NCI-H526 (cell line): ENCODE measurements around the gene IFT81.

Source experiments
- DNase-seq, 2 experiments: peaks; one replicate each; lab custom pipeline; 2025; lab: John Stamatoyannopoulos, UW

Gene IFT81

GRCh38 chr12:110157539-110157938 is 33.4 kb downstream of the IFT81 start:
- no peak for DNase-seq

GRCh38 chr12:110159671-110160245 is 35.6 kb downstream of the IFT81 start:
- DNase-seq: no peak

DNA sequence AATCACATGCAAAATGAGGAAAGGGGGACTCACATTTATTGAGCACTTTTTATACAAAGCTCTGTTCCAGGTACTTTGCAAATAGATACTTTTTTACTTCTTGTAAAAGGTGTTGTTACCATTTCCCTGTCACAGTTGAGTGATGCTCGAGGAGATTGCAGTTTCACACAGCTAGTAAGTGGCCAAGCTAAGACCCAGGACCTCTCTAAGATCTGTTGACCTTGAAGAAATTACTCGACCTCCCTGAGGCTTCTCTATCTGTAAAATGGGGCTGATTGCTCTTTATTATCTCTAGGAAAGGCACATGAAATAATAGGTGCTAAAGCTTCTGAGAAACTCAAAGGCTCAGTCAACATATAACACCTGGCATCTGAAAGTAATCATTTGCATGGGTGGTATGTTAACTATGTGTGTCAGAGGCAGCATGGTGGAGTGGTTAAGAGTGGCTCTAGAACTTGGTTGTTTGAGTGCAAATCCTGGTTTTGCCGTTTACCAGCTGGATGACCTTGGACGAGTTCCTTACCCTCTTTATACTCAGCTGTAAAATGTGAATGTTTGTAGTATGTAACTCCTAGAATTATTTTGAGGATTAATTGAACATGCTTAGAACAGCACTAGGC is 41.5 kb downstream of the IFT81 start:
- peak; percentile 25 to 60 for DNase-seq

DNA sequence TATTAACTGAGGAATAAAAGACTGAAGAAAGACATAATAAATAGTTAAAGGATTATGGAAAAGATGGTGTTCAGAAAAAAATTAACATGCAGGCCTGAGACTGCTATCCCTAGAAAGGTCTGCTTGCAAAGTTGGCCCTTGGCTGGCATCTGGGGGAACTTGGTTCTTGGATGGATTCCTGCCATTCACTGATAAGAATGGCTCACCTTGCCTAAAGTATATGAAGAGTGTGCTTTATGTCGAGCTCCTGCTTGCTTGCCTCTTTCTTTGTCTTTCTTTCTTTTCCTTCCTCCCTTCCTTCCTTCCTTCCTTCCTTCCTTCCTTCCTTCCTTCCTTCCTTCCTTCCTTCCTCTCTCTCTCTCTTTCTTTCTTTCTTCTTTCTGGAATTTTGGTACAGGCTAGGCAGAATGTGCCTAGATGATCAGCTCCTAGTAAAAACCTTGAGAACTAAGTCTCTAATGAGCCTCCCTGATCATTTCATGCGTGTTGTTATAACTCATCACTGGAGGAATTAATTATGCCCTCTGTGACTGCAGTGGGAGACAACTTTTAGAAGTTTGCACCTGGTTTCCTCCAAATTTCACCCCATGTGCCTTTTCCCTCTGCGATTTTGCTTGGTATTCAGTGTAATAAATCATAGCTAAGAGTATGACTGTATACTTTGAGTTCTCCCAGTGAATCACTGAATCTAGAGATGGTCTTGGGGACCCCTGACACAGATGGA is 44.7 kb downstream of the IFT81 start:
- DNase-seq: no peak

DNA sequence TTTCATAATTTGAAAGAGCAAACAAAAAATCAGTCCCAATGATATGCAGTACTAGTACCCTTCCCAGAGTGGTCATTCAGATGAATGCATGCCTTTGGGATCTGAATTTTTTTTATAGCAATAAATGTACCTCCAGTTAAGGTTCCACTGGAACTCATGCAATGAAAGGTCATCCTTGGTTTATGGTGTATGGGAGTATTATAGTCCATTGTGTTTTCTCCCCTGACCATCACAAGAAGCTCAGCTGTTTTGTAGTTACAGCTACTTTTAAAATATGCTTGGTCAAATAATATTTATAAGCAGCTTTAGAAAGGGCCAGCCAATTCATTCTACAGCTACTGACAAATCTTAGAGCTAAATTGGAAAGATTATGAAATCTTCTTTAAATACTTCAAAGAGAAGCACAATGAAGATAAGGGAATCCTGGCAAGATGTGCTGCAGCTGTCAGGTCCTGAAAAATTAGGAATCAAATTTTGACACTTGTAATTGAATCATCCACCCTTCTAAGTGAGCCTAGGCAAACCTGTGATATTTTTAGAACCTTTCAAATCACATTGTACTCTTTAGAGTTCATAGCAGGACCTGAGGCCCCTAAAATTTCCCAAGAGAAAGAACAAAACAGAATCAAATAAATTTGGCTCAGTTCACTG is 46.5 kb downstream of the IFT81 start:
- DNase-seq: no peak

DNA sequence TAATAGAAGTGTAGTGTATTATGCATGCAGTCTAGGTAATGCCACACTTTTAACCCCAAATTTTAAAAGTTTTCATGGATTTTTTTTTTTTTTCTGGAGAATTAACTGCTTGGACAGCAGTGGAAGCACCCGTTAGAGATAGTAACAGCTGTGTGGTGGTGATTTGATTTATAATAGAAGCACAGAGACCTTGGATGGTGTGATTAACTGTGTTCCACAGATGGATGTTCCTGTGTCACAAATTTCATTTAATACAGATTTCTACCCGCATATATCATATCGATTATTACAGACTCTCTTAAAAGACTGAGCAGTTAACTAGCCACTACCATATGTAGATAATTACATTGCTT is 47.0 kb downstream of the IFT81 start:
- DNase-seq: no peak

- no peak for DNase-seq
Observed at GRCh38 chr12:110171636-110172035, 47.5 kb downstream of the IFT81 start.

DNA sequence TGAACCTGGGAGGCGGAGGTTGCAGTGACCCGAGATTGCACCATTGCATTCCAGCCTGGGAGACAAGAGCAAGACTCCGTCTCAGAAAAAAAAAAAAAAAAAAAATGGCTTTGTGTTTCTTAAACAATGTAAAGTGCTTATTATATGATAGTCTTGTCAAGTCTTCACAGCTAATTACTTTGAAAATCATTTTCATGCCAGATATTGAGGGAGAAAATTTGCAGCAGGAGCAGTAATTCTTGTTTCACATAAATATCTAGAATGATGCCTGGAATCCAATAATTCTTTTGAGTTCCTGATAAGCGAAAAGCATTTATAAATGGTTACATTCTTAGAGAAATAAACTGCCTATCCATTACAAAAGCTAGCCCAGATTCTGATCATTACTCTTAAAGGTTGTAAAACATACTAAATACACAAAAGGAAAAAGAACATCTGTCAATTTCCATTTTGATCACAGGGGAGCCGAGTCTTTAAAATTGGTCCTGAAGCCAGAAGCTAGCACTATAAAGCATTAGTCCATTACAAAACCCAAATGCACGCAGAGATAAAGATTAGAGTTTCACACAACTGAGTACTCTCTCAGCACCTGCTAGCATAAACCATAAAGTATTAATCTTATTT is 50.3 kb downstream of the IFT81 start:
- DNase-seq: no peak

- DNase-seq: no peak
Observed at GRCh38 chr12:110175201-110175600, 51.0 kb downstream of the IFT81 start.

DNA sequence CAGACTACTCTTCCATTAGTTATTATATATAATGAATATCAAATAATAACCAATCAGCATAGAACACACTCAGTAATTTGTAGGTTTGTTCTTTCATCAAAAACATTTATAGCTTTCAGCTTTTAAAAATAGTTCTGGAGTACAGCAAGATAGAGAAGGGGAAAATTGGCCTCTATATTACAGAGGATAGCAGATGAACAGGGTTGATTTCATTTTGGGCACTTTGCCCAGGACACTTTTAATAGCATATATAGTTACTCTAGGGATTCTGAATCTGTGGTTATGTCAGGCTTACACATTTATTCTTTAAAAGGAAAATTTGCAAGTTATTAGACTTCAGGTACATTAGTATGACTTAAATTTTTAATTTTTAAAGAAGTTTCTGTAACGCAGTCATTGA is 52.6 kb downstream of the IFT81 start:
- no peak for DNase-seq

GRCh38 chr12:110179291-110179690 is 55.1 kb downstream of the IFT81 start:
- DNase-seq: no peak

DNA sequence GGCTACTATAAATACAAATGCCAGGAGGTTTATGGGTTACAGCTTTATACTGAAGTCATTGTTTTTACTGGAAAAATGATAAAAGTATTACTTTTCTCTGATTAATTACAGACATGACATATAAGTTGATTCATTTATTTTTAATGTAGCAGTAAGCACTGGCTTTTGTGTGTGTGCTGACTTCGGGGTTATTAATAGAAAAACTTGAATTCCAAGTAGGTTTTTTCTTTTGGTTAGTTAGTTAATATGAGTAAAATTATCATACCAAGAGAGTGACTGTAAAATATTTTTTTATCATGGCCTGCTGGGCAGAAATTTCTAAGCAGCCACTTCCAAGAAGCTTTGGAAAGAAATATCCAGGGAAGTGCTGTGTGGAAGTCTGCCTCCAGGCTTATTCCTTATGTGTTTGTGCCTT is 56.4 kb downstream of the IFT81 start:
- no peak for DNase-seq

- DNase-seq: no peak
Observed at GRCh38 chr12:110182281-110182680, 58.1 kb downstream of the IFT81 start.

DNA sequence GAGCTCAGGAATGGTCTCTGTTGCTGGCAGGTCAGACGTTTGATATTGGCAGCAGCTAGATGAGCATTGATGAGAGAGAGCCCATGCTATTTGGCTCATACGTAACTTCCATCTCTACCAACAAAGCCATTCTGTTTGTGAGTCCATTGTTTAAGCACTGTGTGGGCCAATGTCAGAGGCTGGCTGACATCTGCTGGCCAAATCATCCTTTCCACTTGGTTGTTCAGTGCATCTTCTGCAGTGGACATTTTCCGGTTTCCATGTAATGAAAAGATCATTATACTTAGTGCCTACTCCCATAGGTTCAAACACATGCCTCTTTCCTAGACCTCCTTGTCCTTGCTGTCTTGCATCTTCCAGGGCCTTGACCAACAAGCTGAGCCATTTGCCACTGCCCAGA is 59.2 kb downstream of the IFT81 start:
- DNase-seq: no peak

DNA sequence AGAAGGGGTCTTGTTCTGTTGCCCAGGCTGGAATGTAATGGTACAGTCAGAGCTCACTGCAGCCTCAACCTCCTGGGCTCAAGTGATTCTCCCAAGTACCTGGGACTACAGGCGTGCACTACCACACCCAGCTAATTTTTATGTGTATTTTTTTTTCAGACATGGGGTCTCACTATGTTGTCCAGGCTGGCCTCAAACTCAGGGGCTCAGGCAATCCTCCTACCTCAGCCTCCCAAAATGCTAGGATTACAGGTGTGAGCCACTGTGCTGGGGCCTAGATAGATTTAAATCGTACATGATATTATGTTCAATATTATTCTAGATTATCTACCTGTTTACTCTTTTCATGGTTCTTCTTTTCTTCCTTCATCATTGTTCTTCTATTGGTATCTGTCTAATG is 61.5 kb downstream of the IFT81 start:
- DNase-seq: no peak

- no peak for DNase-seq
Observed at GRCh38 chr12:110186059-110186458, 61.9 kb downstream of the IFT81 start.

DNA sequence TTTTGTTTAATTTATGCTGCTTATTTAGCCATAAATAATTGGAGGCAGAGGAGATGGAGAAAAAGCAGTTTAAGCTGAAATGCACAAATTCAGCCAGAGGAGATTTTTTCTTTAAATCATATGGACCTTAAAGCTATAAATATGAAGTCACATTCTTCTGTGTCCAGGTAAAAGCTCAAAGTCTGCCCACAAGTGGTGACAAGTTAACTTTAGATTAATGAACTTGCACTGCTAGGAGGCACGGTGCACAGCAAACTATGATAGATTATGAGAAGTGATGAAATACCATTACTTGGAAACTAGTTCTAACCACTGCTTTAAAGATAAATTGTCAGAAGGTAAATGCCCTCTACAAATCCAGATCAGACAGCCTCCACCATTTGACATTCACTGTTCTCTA is 69.0 kb downstream of the IFT81 start:
- DNase-seq: no peak

GRCh38 chr12:110197003-110197402 is 72.8 kb downstream of the IFT81 start:
- DNase-seq: no peak

DNA sequence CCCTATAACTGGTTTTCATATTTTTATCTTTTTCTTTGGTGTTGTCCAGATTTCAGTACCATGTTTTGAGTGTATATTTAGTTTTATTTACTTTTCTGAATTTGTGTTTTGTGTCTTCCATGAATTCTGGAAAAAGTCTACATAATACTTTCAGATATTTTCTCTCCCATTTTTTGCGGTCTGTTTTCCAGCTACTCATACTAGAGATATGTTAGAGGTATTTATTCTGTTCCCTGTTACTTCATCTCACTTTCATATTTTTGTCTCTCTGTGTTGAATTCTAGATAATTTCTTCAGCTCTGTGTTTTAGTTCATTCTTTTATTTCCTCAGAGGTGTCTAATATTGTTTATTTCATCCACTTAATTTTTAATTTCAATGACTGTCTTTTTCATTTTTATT is 74.2 kb downstream of the IFT81 start:
- DNase-seq: no peak

GRCh38 chr12:110199339-110200123 is 75.4 kb downstream of the IFT81 start:
- no peak for DNase-seq

GRCh38 chr12:110200124-110200417 is 75.9 kb downstream of the IFT81 start:
- no peak for DNase-seq

DNA sequence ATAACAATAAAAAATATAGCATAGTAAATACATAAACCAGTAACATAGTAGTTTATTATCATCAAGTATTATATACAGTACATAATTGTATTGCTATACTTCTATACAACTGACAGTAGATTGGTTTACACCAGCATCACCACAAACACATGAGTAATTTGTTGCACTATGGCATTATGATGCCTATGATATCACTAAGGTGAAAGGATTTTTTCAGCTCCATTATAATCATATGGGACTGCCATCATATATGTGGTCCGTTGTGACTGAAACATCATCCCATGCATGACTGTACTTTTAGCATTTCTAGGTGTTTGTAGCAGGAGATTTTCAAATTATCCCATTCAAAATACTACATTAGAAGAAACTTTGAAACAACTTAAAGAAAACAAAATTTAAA is 77.8 kb downstream of the IFT81 start:
- DNase-seq: no peak
